ENCODE data around the gene RHOA.
"Not testable (repeated sequence)": the region's sequence is repeated elsewhere in the genome, so short reads cannot be mapped to it uniquely, and the experiment has no call there.

DNA sequence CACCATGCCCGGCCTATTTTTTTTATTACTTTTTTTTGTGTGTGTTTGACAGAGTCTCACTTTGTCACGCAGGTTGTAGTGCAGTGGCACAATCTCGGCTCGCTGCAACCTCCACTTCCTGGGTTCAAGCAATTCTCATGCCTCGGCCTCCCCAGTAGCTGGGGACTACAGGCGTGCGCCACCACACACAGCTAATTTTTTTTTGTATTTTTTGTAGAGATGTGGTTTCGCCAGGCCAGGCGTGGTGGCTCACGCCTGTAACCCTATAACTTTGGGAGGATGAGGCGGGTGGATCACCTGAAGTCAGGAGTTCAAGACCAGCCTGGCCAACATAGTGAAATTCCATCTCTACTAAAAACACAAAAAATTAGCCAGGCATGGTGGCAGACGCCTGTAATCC is 63.4 kb downstream of the RHOA start:
- TF ChIP-seq, protein P1, sequence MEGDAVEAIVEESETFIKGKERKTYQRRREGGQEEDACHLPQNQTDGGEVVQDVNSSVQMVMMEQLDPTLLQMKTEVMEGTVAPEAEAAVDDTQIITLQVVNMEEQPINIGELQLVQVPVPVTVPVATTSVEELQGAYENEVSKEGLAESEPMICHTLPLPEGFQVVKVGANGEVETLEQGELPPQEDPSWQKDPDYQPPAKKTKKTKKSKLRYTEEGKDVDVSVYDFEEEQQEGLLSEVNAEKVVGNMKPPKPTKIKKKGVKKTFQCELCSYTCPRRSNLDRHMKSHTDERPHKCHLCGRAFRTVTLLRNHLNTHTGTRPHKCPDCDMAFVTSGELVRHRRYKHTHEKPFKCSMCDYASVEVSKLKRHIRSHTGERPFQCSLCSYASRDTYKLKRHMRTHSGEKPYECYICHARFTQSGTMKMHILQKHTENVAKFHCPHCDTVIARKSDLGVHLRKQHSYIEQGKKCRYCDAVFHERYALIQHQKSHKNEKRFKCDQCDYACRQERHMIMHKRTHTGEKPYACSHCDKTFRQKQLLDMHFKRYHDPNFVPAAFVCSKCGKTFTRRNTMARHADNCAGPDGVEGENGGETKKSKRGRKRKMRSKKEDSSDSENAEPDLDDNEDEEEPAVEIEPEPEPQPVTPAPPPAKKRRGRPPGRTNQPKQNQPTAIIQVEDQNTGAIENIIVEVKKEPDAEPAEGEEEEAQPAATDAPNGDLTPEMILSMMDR (IDR thresholded peaks at IDR 0.05; ENCODE audit: low read depth, low read length, poor library complexity, severe bottlenecking), result not testable (repeated sequence)
- TF ChIP-seq EZH2phosphoT487 (IDR thresholded peaks at IDR 0.05; ENCODE audit: borderline replicate concordance, low read length), result not testable (repeated sequence)
